Measurements from ENCODE around the gene TNIK.

TNIK gene

DNA sequence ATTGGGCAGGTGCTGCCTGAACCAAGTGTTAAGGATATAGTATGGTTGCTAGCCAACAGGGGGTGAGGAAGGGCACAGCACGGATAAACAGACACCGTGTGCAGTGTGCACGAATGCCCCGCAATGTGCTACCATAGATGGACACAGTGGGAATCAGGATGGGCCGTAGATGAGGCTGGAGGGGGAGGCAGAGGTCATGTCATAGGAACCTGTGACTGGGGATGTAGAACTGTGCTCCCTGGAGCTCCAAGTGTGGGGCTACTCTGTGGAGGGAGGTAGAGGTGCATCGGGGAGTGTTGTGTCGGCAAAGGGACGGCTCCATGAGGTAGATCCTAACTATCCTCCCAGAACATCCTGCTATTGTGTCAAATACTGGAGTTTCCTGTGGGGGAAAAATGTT, 102.5 kb downstream of the TNIK start:
- DNase-seq, result no peak

DNA sequence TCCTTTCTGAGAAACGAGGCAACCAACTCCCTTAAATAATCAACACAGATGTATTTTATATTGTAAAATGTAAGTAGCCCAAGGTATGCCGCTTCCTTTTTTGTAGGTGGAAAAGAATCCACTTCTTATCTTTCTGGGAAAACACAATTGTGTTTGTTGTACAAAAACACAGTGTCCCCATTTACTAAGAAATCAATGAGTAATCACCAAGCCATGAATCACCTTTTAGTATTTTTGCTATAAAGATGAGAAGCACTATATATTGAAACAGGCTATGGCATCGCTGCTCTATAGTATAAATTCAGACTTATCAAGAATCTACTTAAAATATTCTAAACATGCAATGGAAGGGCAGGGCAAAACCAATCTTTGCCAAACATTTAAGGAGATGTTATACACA, 104.0 kb downstream of the TNIK start:
- DNase-seq, result no peak

GRCh38 chr3:171354706-171355582, 105.3 kb downstream of the TNIK start:
- DNase-seq, result no peak

GRCh38 chr3:171354049-171354705, 106.0 kb downstream of the TNIK start:
- DNase-seq, result no peak

GRCh38 chr3:171353423-171353822, 106.8 kb downstream of the TNIK start:
- DNase-seq, result no peak

GRCh38 chr3:171352387-171352935, 107.7 kb downstream of the TNIK start:
- no peak for DNase-seq

DNA sequence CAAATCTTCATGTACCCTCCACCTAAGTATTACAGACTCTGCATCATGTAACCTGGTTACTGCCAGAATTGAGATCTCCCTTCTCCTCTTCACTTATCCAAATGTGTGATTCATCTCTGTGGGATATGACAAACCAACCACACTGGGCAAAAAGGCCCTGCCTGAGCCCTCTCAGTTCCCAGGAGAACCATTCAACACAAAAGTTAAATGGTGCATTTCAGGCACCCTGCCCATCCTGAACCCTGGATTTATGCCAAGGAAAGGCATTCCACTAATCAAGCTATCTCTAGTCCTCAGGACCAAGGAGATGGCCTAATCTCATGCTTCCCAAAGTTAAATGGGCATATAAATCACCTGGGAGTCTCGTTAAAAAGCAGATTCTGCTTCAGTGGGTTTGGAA, 108.5 kb downstream of the TNIK start:
- DNase-seq, result no peak

GRCh38 chr3:171350364-171350763, 109.8 kb downstream of the TNIK start:
- DNase-seq, result no peak

DNA sequence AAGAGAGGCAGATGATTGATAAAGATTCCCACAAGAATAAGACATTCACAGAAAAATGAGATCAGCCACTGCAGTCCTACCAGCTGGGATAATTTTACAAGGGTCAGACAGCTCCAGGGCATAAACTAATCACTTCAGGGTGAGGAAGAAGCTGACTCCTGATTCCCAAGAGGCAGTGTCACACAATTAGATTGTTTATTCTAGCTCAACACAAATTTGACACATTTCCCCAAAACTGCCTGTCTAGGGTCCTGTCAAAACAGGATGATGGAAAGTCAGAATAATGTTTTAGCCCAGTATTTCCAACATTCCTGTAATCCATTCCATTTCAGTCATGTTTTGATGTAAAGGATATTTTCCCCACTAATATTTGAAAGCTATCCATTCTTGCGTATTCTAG, 110.8 kb downstream of the TNIK start:
- no peak for DNase-seq

GRCh38 chr3:171348121-171348520, 112.1 kb downstream of the TNIK start:
- DNase-seq, result no peak

DNA sequence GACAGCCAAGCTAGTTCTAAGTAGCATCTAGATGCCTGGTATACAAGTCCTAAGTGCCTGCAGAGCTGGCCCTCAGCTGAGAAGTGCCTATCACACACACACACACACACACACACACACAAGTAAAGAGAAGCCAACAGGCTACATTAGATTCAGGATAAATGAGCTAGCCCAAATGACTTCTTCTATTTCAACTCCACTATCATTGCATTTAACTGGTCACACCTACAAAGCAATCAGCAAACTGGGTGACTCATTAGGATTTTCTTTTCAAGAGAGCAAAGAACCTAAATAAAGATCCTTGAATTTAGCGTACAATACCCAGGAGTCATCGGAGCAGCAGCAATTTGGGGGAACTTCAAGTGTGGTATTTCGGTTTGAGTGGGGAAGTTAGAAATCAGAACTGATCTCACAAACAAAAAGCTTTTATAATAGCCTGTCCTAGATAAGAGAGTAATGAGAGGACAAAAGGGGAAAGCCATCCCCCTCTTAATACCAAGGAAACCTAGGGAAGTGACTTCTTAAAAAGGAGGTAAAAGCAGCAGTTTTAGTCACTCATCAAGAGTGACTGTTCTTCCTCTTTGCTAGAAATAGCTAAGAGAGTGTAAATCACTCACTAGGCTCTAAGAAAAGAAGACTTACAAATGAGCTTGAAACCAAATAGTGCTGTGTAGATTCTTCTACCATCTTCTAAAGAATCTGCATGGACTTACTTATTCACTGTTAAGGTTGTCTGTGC, 112.7 kb downstream of the TNIK start:
- DNase-seq, result no peak

DNA sequence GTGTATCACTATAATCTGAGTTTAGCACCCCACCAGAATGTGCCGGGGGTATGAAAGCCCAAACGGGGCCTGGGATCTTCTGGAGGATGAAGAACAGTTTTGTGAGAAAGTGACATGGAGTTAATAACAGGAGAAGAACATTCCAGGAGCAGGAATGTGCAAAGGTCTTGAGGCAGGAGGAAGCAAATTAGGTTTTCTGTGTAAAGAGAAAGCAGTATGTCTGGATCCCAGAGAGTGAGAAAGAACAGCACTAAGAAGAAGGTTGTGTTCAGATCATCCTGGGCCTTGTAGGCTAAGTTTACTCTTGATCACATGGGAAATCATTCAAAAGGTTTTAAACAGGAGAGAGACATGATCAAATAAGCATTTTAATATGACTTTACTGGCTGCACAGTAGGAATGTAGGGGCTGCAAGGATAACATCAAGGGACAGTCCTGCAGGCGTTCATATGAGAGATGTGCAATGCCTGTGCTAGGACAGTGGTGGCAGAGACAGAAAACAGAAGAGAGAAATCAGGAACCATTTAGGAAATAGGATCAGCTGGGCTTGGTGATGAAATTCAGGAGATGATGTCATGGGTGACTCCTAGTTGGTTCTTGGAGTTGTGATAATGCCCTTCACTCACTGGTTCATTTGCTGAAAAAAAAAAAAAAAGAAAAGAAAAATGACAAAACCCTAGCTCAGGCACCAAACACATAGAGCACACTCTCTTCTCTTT, 113.5 kb downstream of the TNIK start:
- DNase-seq, result no peak

GRCh38 chr3:171346019-171346418, 114.2 kb downstream of the TNIK start:
- no peak for DNase-seq

DNA sequence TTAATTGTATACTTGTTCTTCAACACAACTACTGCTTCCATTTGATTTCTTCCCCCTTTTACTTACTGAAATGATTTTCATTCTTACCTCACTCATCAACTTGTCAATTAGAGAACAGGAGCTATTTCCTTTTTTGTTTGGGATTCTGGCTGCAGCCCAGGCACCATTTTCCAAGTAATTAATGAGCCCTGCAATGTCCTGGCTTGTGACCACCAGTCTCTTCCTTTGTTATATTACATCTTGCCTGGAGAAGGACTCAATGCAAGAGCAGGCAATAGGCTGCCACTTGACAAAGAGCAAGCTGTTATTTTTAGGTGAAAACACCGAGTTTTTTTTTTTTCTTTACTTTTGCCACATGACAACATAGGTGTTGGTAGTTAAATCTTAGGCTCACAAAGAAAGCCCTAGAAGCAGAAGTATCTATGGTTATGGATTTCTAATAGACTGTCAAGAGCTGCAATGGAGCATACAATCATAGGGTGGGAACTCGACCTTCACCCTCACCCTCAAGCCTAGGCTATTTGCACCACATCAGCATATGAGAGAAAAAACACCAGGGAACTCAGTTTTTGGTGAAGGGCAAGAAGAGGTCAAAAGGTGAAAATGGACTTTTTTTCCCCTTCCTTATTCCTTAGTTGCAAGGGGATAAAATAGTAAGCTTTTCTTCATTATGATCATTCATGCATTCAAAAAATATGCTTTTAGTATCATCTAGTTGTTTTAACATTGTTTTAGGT, 114.9 kb downstream of the TNIK start:
- no peak for DNase-seq

- no peak for DNase-seq
These were observed 116.5 kb downstream of the TNIK start for GRCh38 chr3:171343693-171344092.

DNA sequence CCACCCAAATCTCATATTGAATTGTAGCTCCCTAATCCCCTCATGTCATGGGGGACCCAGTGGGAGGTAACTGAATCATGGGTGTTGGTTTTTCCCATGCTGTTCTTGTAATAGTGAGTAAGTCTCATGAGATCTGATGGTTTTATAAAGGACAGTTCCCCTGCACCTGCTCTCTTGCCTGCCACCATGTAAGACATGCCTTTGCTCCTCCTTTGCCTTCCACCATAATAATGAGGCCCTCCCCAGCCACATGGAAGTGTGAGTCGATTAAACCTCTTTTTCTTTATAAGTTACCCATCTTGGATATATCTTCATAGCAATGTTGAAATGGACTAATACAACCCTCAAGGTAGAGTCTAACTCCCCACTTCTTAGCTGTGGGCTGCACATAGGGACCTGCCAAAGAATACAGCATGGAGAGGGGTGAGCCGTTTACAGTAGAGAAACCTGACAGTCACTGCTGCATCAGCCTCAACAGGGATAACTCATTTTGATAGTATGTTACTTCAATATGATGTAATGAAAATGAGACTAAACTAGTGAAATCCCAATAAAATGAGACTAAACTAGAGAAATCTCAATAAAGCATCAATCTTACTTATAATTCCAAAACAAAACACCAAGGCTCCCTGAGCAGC, 117.3 kb downstream of the TNIK start:
- DNase-seq, result no peak

DNA sequence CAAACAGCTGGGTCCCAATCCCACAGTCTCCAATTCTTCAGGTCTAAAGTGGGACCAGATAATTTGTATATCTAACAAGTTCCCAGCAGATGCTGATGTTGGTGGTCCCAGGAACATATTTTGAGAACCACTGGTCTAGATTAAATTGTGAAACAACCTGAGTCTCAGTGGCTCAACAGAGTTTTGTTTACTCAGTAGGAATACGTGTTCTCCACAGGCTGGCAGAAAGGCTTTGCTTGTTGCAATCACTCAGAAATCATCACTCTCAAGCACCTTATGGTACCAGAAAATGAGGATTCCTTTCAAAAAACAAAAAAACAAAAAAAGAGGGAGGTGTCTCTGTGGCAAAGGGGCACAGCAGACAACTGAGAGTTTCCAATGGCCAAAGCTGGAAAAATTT, 118.0 kb downstream of the TNIK start:
- DNase-seq, result no peak

DNA sequence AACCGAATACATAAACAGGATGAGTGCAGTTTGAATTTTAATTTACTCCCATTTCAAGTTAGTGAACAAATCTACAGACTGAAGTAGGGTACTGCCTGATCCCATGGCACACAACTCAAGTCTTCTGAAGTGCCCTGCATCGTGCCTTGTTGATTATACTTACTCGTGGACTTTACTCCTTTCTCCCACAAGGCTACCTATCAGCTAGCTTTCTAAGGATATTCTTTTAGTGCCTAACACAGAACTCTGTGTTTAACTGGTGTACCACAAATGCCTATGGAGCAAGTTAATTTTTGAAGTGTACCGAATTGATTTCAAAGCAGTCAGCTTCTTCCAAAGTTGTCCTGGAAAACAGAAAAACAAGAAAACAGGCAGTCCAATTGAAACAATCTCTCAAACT, 119.8 kb downstream of the TNIK start:
- DNase-seq, result no peak

DNA sequence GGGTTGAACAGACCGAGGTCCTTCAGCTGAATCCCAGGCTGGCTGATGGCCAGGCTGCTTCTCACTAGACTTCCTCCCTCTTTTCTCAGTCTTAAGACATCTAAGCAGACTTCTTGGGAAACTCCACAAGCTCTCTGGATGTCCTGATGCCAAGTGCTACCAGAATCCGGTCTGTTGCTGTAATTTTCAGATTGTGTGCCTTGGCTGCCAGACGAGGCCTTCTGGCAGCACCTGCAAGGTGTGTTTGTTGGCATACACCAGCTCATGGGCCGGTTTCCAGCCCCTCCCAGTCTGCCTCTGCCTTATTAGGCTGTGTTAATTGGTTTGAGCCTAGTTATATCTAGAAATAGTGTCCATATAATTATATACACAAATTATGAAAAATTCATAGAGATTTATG, 120.6 kb downstream of the TNIK start:
- no peak for DNase-seq

- DNase-seq, result no peak
These were observed 123.8 kb downstream of the TNIK start for GRCh38 chr3:171336406-171336805.

DNA sequence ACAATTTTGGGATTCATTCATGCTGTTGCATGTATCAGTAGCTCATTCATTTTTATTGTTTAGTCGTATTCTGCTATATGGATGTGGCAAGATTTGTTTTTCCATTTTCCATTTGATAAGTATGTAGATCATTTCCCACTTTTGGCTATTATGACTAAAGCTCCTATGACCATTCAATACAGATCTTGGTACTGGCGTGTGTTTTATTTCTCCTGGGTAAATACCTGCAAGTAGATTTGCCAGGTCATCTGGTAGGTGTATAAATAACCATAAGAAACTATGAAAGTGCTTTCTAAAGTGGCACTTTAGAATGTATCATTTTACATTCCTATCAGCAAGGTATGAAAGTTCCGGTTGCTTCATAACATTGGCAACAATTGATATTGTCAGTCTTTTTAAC, 124.6 kb downstream of the TNIK start:
- DNase-seq, result no peak

DNA sequence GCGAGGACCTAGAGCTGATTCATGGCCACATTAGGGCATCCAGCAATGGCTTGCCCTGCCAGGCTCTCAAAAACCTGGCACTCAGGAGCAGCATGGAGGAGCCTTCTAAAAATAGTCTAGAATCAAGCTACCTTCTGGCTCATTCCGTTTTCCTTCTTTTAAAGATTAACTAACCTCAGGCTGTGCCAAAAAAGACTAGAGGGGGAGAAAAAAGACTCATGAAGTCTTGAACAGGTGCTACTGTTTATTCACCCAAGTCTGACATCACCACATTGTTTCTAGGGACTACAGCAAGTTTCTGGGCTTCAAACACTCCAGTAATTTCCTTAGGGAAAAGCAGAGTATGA, 125.8 kb downstream of the TNIK start:
- DNase-seq, result no peak
